ENCODE data around the gene EFCAB7.
"Not testable (repeated sequence)": the region's sequence is repeated elsewhere in the genome, so short reads cannot be mapped to it uniquely, and the experiment has no call there.

Gene EFCAB7

GRCh38 chr1:63547621-63548294, 24.4 kb downstream of the EFCAB7 start:
- DNase-seq: no peak
- in situ Hi-C loops (cut with HindIII; ENCODE audit: low pct_ligation_motif_present, low pct_unique_long_range_greater_than_20kb, low sequenced_read_pairs): no loop called here

GRCh38 chr1:63548303-63548702, 25.0 kb downstream of the EFCAB7 start:
- DNase-seq: no peak
- in situ Hi-C loops (cut with HindIII; ENCODE audit: low pct_ligation_motif_present, low pct_unique_long_range_greater_than_20kb, low sequenced_read_pairs): no loop called here

GRCh38 chr1:63548877-63549276, 25.6 kb downstream of the EFCAB7 start:
- in situ Hi-C loops (cut with HindIII; ENCODE audit: low pct_ligation_motif_present, low pct_unique_long_range_greater_than_20kb, low sequenced_read_pairs): no loop called here
- no peak for DNase-seq

- in situ Hi-C loops (cut with HindIII; ENCODE audit: low pct_ligation_motif_present, low pct_unique_long_range_greater_than_20kb, low sequenced_read_pairs): no loop called here
These were observed 32.2 kb downstream of the EFCAB7 start for GRCh38 chr1:63555480-63555879.

DNA sequence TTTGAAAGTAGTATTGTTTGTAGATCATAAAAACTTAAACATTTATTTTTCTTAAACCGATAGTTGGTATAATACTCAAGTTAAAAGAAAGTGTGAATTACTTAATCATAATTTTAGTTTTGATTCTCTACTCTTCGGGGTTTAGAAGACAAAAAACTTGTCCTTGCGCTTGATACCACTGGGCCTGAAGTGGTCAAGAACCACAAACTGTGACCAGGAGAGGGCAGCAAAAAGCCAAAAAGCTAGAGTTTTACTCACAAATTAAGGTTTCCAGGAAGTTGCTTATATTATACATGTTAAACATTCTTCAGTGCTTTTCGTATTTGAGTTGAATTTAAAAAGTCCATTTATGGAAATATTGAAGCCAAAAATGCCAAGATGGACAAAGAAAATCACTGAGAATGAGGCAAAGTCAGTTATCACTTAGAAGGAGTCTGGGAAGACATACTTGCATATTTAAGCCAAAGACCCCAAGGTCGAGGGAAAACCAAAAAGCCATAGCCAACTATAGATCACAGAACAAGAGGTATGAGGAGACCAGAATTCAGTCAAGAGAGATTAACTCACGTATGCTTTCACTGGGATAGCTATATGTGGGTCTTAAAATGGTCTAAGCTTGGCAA, 34.2 kb downstream of the EFCAB7 start:
- DNase-seq: peak; percentile 55
- in situ Hi-C loops (cut with HindIII; ENCODE audit: low pct_ligation_motif_present, low pct_unique_long_range_greater_than_20kb, low sequenced_read_pairs): no loop called here

More at GRCh38 chr1:63555480-63555879, 32.2 kb downstream of the EFCAB7 start:
- DNase-seq: no peak

GRCh38 chr1:63559357-63559756, 36.0 kb downstream of the EFCAB7 start:
- no peak for DNase-seq
- in situ Hi-C loops (cut with HindIII; ENCODE audit: low pct_ligation_motif_present, low pct_unique_long_range_greater_than_20kb, low sequenced_read_pairs): no loop called here

DNA sequence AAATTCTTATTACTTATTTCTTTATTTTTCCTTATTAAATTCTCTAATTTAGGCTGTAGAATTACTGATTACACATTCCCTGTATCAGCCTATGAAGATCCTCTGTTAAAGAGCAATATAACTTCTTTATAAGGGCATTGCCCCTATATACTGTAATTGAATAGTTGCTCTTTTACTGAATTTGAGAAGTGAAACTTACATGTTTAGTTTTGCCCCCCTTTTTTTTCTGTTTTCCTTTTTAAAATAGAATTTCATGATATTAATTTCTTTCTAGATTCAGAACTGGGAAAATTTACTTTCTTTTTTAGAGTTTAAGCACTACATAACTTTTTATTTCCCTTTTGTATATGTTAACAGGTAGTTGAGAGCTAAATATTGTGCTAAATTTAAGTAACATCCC, 40.4 kb downstream of the EFCAB7 start:
- in situ Hi-C loops (cut with HindIII; ENCODE audit: low pct_ligation_motif_present, low pct_unique_long_range_greater_than_20kb, low sequenced_read_pairs): no loop called here
- DNase-seq: no peak

DNA sequence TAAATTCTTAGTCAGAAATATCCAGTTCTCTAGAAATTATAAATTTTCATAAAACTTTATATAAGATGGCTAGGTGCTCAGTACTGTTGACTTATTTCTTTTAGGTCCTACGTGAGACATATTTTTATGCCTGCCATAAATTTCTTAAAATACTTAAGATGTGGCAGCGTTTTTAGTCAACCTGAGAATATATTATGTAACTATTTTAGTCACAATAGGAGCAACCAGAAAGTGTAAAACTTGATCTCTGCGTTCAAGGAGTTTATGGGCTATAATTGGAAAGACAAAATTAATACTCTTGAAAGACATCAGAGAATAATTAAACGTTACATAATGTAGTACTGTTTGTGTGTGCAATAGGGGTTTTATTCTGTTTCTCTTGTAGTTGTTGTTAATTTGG, 45.7 kb downstream of the EFCAB7 start:
- in situ Hi-C loops (cut with HindIII; ENCODE audit: low pct_ligation_motif_present, low pct_unique_long_range_greater_than_20kb, low sequenced_read_pairs): no loop called here
- no peak for DNase-seq

GRCh38 chr1:63569640-63570316, 46.5 kb downstream of the EFCAB7 start:
- in situ Hi-C loops (cut with HindIII; ENCODE audit: low pct_ligation_motif_present, low pct_unique_long_range_greater_than_20kb, low sequenced_read_pairs): no loop called here
- DNase-seq: no peak

GRCh38 chr1:63572686-63573085, 49.4 kb downstream of the EFCAB7 start:
- in situ Hi-C loops (cut with HindIII; ENCODE audit: low pct_ligation_motif_present, low pct_unique_long_range_greater_than_20kb, low sequenced_read_pairs): not testable (repeated sequence)

DNA sequence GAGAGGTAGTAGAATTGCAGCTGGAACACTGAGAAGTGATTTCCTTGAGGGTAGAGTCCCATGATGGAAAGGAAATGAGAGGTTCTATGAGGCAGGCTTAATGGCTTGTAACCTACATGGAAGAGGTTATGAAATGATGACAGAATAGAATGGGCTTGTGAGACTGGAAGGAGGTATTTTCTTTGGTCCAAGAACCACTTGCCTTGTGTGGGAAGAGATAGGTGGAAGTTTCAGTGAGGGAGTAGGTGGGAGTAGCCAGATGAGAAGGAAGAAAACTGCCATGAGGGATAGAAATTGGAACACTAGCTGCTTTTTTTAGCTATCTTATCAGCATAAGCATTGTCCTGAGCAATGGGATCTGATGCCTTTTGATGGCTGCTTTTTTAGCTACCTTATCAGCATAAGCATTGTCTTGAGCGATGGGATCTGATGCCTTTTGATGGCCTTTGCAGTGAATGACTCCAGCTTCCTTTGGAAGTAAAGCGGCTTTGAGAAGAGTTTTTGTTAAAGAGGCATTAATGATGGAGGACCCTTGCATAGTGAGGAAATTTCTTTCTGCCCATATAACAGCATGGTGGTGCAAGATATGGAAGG, 51.0 kb downstream of the EFCAB7 start:
- in situ Hi-C loops (cut with HindIII; ENCODE audit: low pct_ligation_motif_present, low pct_unique_long_range_greater_than_20kb, low sequenced_read_pairs); DNase-seq: not testable (repeated sequence)

More at GRCh38 chr1:63572686-63573085, 49.4 kb downstream of the EFCAB7 start:
- not testable (repeated sequence) for DNase-seq

DNA sequence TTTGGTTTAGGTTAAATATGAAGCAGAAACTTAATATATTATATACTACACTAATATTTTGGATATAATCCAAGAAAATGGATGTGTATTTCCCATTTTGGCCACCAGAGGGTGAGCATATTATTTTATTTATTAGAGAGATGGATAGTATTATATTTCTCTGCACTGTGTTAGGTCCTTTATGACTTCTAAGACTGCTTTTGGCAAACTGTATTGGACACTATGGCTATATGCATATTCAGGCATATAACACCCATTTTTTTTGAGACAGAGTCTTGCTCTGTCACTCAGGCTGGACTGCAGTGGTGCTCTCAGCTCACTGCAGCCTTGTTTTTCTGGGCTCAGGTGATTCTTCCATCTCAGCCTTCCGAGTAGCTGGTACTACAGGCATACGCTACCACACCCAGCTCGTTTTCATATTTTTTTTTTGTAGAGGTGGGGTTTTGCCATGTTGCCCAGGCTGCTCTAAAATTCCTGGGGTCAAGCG, 52.1 kb downstream of the EFCAB7 start:
- peak; percentile 43 for DNase-seq
- in situ Hi-C loops (cut with HindIII; ENCODE audit: low pct_ligation_motif_present, low pct_unique_long_range_greater_than_20kb, low sequenced_read_pairs): no loop called here

DNA sequence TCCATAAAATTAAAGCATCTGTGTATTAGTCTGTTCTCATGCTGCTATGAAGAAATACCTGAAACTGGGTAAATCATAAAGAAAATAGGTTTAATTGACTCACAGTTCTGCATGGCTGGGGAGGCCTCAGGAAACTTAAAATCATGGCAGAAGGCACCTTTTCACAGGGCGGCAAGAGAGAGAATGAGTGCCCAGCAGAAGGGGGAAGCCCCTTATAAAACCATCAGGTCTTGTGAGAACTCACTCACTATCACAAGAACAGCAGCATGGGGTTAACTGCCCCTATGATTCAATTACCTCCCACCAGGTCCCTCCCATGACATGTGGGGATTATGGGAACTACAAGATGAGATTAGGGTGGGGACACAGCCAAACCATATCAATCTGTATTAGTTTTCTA, 63.0 kb downstream of the EFCAB7 start:
- in situ Hi-C loops (cut with HindIII; ENCODE audit: low pct_ligation_motif_present, low pct_unique_long_range_greater_than_20kb, low sequenced_read_pairs); DNase-seq: not testable (repeated sequence)

- no peak for DNase-seq
- in situ Hi-C loops (cut with HindIII; ENCODE audit: low pct_ligation_motif_present, low pct_unique_long_range_greater_than_20kb, low sequenced_read_pairs): no loop called here
These were observed 66.8 kb downstream of the EFCAB7 start for GRCh38 chr1:63590166-63590560.

GRCh38 chr1:63592536-63593302, 69.4 kb downstream of the EFCAB7 start:
- DNase-seq: peak; percentile 75
- in situ Hi-C loops (cut with HindIII; ENCODE audit: low pct_ligation_motif_present, low pct_unique_long_range_greater_than_20kb, low sequenced_read_pairs): no loop called here

GRCh38 chr1:63593303-63593885, 70.1 kb downstream of the EFCAB7 start, which contains the start of gene PGM1:
PGM1 (plus strand) TSS chr1:63593411; CDS start chr1:63593489, 78 bp downstream.
- peak; percentile 81 for DNase-seq
- in situ Hi-C loops (cut with HindIII; ENCODE audit: low pct_ligation_motif_present, low pct_unique_long_range_greater_than_20kb, low sequenced_read_pairs): no loop called here

GRCh38 chr1:63593886-63594605, 70.7 kb downstream of the EFCAB7 start:
- in situ Hi-C loops (cut with HindIII; ENCODE audit: low pct_ligation_motif_present, low pct_unique_long_range_greater_than_20kb, low sequenced_read_pairs): no loop called here
- DNase-seq: peak; percentile 80
